ENCODE results near the gene CST6.

The CST6 gene

DNA sequence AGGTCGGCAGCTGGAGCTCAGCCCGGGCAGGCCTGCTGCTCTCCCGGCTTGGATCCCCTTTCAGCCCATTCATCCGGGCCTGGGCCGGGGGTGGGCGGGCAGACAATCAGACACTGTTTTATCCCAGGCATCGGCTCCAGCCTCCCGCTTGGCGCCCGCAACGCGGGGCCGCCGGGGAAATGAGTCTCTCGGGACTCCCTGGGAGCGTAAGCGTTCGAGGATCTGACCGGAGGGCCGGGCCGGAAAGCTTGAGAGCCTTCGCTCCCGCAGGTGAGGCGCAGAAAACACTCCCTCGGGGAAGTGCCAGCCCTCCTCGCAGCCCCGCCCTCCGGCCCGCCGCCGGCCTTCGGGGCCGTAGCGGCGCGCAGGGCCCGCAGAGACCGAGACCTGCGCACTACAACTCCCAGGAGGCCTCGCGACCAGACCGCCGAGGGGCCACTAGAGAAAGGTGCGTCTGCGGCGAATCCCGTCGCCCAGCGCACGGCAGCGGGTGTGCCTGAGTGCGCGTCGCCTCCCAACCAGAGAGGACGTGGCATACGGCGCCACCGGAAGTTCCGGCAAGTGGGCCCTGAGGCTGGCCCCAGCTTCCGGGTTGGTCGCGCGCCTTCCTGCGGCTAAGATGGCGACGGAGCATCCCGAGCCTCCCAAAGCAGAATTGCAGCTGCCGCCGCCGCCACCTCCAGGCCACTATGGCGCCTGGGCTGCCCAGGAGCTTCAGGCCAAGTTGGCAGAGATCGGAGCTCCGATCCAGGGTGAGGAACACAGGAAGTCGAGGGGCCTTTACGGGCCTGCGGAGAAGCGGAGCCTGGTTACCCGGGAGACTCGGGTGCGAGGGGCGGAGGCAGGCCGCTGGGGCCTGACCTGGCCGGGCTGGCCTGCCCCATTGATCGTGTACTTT, 40.2 kb downstream of the CST6 start, which contains the start of gene SF3B2:
SF3B2 (plus strand) TSS at position 599 of the 898 bp plus-strand sequence; CDS start at position 620, 21 bp downstream.
- H3K4me3 ChIP-seq (ENCODE audit: low read length), result peak within 1 kb of the TSS; percentile 94
- H3K27me3 ChIP-seq (ENCODE audit: low read depth, low read length), result no peaks in the 10 kb centered on the region
- H3K4me1 ChIP-seq (ENCODE audit: low read length), result peaks cover 17% of the 10 kb centered on the region
- peak within 1 kb of the TSS; percentile 96 for H3K4me2 ChIP-seq (ENCODE audit: low read length)
- peaks cover 30% of the 10 kb centered on the region for H3K36me3 ChIP-seq (replicated peaks; ENCODE audit: low read depth, low read length)
- TF ChIP-seq EZH2phosphoT487 (IDR thresholded peaks at IDR 0.05; ENCODE audit: low read depth), result no peak
- TF ChIP-seq, protein P1, sequence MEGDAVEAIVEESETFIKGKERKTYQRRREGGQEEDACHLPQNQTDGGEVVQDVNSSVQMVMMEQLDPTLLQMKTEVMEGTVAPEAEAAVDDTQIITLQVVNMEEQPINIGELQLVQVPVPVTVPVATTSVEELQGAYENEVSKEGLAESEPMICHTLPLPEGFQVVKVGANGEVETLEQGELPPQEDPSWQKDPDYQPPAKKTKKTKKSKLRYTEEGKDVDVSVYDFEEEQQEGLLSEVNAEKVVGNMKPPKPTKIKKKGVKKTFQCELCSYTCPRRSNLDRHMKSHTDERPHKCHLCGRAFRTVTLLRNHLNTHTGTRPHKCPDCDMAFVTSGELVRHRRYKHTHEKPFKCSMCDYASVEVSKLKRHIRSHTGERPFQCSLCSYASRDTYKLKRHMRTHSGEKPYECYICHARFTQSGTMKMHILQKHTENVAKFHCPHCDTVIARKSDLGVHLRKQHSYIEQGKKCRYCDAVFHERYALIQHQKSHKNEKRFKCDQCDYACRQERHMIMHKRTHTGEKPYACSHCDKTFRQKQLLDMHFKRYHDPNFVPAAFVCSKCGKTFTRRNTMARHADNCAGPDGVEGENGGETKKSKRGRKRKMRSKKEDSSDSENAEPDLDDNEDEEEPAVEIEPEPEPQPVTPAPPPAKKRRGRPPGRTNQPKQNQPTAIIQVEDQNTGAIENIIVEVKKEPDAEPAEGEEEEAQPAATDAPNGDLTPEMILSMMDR (IDR thresholded peaks at IDR 0.05; ENCODE audit: low read depth, low read length), result no peak
- peak within 1 kb of the TSS; percentile 63 for H3K27ac ChIP-seq (ENCODE audit: low read length)
- no peaks in the 10 kb centered on the region for H4K20me1 ChIP-seq (ENCODE audit: insufficient read depth, low read length)
- peak within 1 kb of the TSS; percentile 95 for H3K9ac ChIP-seq (ENCODE audit: low read length)
- no peaks in the 10 kb centered on the region for H3K9me3 ChIP-seq (ENCODE audit: insufficient read depth, low read length)
- peaks cover 30% of the 10 kb centered on the region for H3K79me2 ChIP-seq (ENCODE audit: low read length)
- H2AFZ ChIP-seq (ENCODE audit: low read depth, low read length), result peak within 1 kb of the TSS; percentile 19; the same call in 1 of the 2 replicates

DNA sequence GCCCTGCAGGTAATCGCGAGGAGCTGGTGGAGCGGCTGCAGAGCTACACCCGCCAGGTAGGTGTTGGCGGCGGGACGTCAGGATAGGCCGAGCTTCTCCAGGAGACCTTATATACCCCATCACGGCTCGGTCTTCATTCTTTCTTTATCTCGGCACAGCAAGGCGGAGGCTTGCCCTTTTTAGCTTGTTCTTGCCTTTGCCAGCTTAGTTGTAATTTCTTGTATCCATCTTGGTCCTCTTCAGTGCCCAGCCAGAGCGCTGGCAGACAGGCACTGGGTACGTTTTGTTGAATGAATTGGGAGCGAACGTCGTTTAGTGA, 40.8 kb downstream of the CST6 start:
- Histone ChIP-seq H3K9ac (ENCODE audit: low read length) (peak overlapping the region; percentile 95), H3K27ac (ENCODE audit: low read length) (peak overlapping the region; percentile 36), H3K79me2 (ENCODE audit: low read length) (peaks cover 30% of the 10 kb centered on the region), H3K4me3 (ENCODE audit: low read length) (peak overlapping the region; percentile 94), H4K20me1 (ENCODE audit: insufficient read depth, low read length) (no peaks in the 10 kb centered on the region), H3K4me1 (ENCODE audit: low read length) (peaks cover 17% of the 10 kb centered on the region), H3K9me3 (ENCODE audit: insufficient read depth, low read length) (no peaks in the 10 kb centered on the region), H3K36me3 (replicated peaks; ENCODE audit: low read depth, low read length) (peaks cover 34% of the 10 kb centered on the region), H3K4me2 (ENCODE audit: low read length) (peak overlapping the region; percentile 83), H3K27me3 (ENCODE audit: low read depth, low read length) (no peaks in the 10 kb centered on the region), H2AFZ (ENCODE audit: low read depth, low read length) (0 out of 2 replicates have a peak overlapping the region, but pooled peaks have one; percentile 3)
- no peak for TF ChIP-seq EZH2phosphoT487 (IDR thresholded peaks at IDR 0.05; ENCODE audit: low read depth)

DNA sequence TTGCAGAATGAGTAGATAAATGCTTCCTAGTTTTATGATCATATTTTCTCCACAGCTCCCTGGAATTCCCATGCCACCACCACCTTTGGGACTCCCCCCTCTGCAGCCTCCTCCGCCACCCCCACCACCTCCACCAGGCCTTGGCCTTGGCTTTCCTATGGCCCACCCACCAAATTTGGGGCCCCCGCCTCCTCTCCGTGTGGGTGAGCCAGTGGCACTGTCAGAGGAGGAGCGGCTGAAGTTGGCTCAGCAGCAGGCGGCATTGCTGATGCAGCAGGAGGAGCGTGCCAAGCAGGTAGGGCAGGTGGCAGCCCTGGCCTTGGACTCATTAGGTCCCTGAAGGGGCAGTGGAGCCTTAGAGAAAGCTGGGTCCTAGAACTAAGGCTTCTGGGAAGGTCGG, 43.2 kb downstream of the CST6 start:
- no peaks in the 10 kb centered on the region for H3K27me3 ChIP-seq (ENCODE audit: low read depth, low read length)
- no peak for TF ChIP-seq EZH2phosphoT487 (IDR thresholded peaks at IDR 0.05; ENCODE audit: low read depth)
- TF ChIP-seq, protein P1 (IDR thresholded peaks at IDR 0.05; ENCODE audit: low read depth, low read length), result no peak
- no peak overlapping the region for H2AFZ ChIP-seq (ENCODE audit: low read depth, low read length)
- H3K9me3 ChIP-seq (ENCODE audit: insufficient read depth, low read length), result no peaks in the 10 kb centered on the region
- H3K4me3 ChIP-seq (ENCODE audit: low read length), result no peak overlapping the region
- H3K4me2 ChIP-seq (ENCODE audit: low read length), result no peak overlapping the region
- H3K4me1 ChIP-seq (ENCODE audit: low read length), result peaks cover 26% of the 10 kb centered on the region
- no peak overlapping the region for H3K27ac ChIP-seq (ENCODE audit: low read length)
- H4K20me1 ChIP-seq (ENCODE audit: insufficient read depth, low read length), result no peaks in the 10 kb centered on the region
- H3K9ac ChIP-seq (ENCODE audit: low read length), result no peak overlapping the region
- peaks cover 57% of the 10 kb centered on the region for H3K36me3 ChIP-seq (replicated peaks; ENCODE audit: low read depth, low read length)
- peaks cover 30% of the 10 kb centered on the region for H3K79me2 ChIP-seq (ENCODE audit: low read length)

GRCh38 chr11:66056501-66056900, 44.7 kb downstream of the CST6 start:
- H2AFZ ChIP-seq (ENCODE audit: low read depth, low read length), result no peak overlapping the region
- H3K27ac ChIP-seq (ENCODE audit: low read length), result no peak overlapping the region
- peaks cover 17% of the 10 kb centered on the region for H3K4me1 ChIP-seq (ENCODE audit: low read length)
- peaks cover 30% of the 10 kb centered on the region for H3K79me2 ChIP-seq (ENCODE audit: low read length)
- no peak overlapping the region for H3K4me3 ChIP-seq (ENCODE audit: low read length)
- TF ChIP-seq EZH2phosphoT487 (IDR thresholded peaks at IDR 0.05; ENCODE audit: low read depth), result no peak
- TF ChIP-seq, protein P1 (IDR thresholded peaks at IDR 0.05; ENCODE audit: low read depth, low read length), result no peak
- H3K4me2 ChIP-seq (ENCODE audit: low read length), result no peak overlapping the region
- H4K20me1 ChIP-seq (ENCODE audit: insufficient read depth, low read length), result no peaks in the 10 kb centered on the region
- H3K36me3 ChIP-seq (replicated peaks; ENCODE audit: low read depth, low read length), result peaks cover 72% of the 10 kb centered on the region
- H3K9ac ChIP-seq (ENCODE audit: low read length), result no peak overlapping the region
- no peaks in the 10 kb centered on the region for H3K9me3 ChIP-seq (ENCODE audit: insufficient read depth, low read length)
- H3K27me3 ChIP-seq (ENCODE audit: low read depth, low read length), result no peaks in the 10 kb centered on the region

Measured in OCI-LY3 (cell line).